Smooth muscle cell (in vitro differentiated cells): Measurements from ENCODE around the gene PITPNB. TPM values are rescaled to one million over a fixed set of nuclear protein-coding genes. Genes with fewer than 3 reads are reported as not detected.

Source experiments
- DNase-seq: peaks from one replicate; lab custom pipeline; 2025; ENCODE audit not compliant: unreplicated experiment; lab: John Stamatoyannopoulos, UW
- H2AFZ ChIP-seq: fragments of 200-600 bp; sonication (generic); 2 replicates; pipeline ENCODE4 v1.6.0; 2016; ENCODE audit warnings: antibody characterized with exemption, low read depth, mild to moderate bottlenecking
- H3F3A ChIP-seq: fragments of 200-600 bp; sonication (generic); 2 replicates; pipeline ENCODE4 v1.6.0; 2017; ENCODE audit warnings: antibody characterized with exemption, low read depth
- H3K27ac ChIP-seq: fragments of 200-600 bp; sonication (generic); 2 replicates; pipeline ENCODE4 v1.5.1; 2016; ENCODE audit warnings: low read depth, mild to moderate bottlenecking
- H3K27me3 ChIP-seq: fragments of 200-600 bp; sonication (generic); 2 replicates; pipeline ENCODE4 v1.6.1; 2016; ENCODE audit warnings: low read depth, mild to moderate bottlenecking
- H3K36me3 ChIP-seq: fragments of 200-600 bp; sonication (generic); 2 replicates; pipeline ENCODE4 v1.5.1; 2016; ENCODE audit warnings: low read depth
- H3K4me1 ChIP-seq: fragments of 200-600 bp; sonication (generic); 2 replicates; pipeline ENCODE4 v1.5.1; 2016; ENCODE audit warnings: low read depth
- H3K4me2 ChIP-seq: fragments of 200-600 bp; sonication (generic); 2 replicates; pipeline ENCODE4 v1.6.0; 2016; ENCODE audit warnings: mild to moderate bottlenecking
- H3K4me3 ChIP-seq: fragments of 200-600 bp; sonication (generic); 2 replicates; pipeline ENCODE4 v1.5.1; 2016; ENCODE audit warnings: mild to moderate bottlenecking
- H3K79me2 ChIP-seq: fragments of 200-600 bp; sonication (generic); 2 replicates; pipeline ENCODE4 v1.6.0; 2016; ENCODE audit warnings: low read depth, mild to moderate bottlenecking
- H3K9ac ChIP-seq: fragments of 200-600 bp; sonication (generic); 2 replicates; pipeline ENCODE4 v1.6.0; 2016; ENCODE audit warnings: low read depth
- H3K9me3 ChIP-seq: fragments of 200-600 bp; sonication (generic); replicated peaks from 2 replicates; pipeline ENCODE4 v1.5.1; 2016; ENCODE audit warnings: low read depth
- H4K20me1 ChIP-seq: fragments of 200-600 bp; sonication (generic); 2 replicates; pipeline ENCODE4 v1.6.0; 2016; ENCODE audit warnings: low read depth
- CTCF ChIP-seq: fragments of 200-600 bp; sonication (generic); IDR thresholded peaks from 2 replicates; pipeline ENCODE4 v1.5.1; 2017; ENCODE audit warnings: borderline replicate concordance, mild to moderate bottlenecking, antibody characterized with exemption; ENCODE audit not compliant: insufficient read depth, poor library complexity, severe bottlenecking
- whole genome bisulfite sequencing: methylation state at CpG from one replicate; pipeline ENCODE4 v1.1.7; 2016; ENCODE audit warnings: low lambda C conversion rate; 5-methylcytosine and 5-hydroxymethylcytosine counted together
- polyA plus RNA-seq: library from polyadenylated mRNA; unstranded; fragments of >200 nt; fragmentation: Nextera tagmentation; extraction: Ambion mirVana; gene quantifications from 2 replicates; pipeline ENCODE4 v1.2.1, GENCODE V29; 2016
- total RNA-seq: library from RNA; depleted of rRNA; stranded (reverse); fragments of >200 nt; gene quantifications from 2 replicates; pipeline ENCODE4 v1.2.3, GENCODE V29; 2014

Gene PITPNB
- total and polyA plus RNA-seq, 2 experiments from 2014 or later, result 37.8 to 47.0 TPM

- Histone ChIP-seq H3K4me2 (no peak overlapping the region), H2AFZ (no peak overlapping the region), H3K27ac (no peak overlapping the region), H3K27me3 (no peaks in the 10 kb centered on the region), H3K9ac (no peak overlapping the region), H3K36me3 (peaks cover 9% of the 10 kb centered on the region), H4K20me1 (peaks cover 88% of the 10 kb centered on the region), H3K4me1 (no peaks in the 10 kb centered on the region), H3K79me2 (peaks cover 98% of the 10 kb centered on the region), H3K9me3 (no peaks in the 10 kb centered on the region), H3F3A (peaks cover 7% of the 10 kb centered on the region), H3K4me3 (no peak overlapping the region)
- no peak for TF ChIP-seq CTCF
- no peak for DNase-seq
- WGBS, result 80% methylated on average over 3 of the region's 3 CpGs
Observed at GRCh38 chr22:27903805-27904473, 15.1 kb downstream of the PITPNB start.

- 100% methylated on average over 1 of the region's 1 CpG for WGBS
- Histone ChIP-seq H3K27me3 (no peaks in the 10 kb centered on the region), H3K36me3 (peaks cover 20% of the 10 kb centered on the region)
Observed at GRCh38 chr22:27900153-27900552, 18.9 kb downstream of the PITPNB start.

GRCh38 chr22:27896245-27896644 is 22.8 kb downstream of the PITPNB start:
- Histone ChIP-seq H3K79me2 (peaks cover 69% of the 10 kb centered on the region), H3K4me3 (no peak overlapping the region), H3K27me3 (no peaks in the 10 kb centered on the region), H3F3A (no peaks in the 10 kb centered on the region), H3K36me3 (peaks cover 26% of the 10 kb centered on the region), H3K9ac (no peak overlapping the region), H4K20me1 (peaks cover 56% of the 10 kb centered on the region), H3K4me1 (no peaks in the 10 kb centered on the region), H3K4me2 (no peak overlapping the region), H2AFZ (no peak overlapping the region), H3K27ac (no peak overlapping the region), H3K9me3 (no peaks in the 10 kb centered on the region)
- TF ChIP-seq CTCF, result no peak
- no peak for DNase-seq
- 98% methylated on average over 6 of the region's 6 CpGs for WGBS

More at GRCh38 chr22:27900153-27900552, 18.9 kb downstream of the PITPNB start:
- Histone ChIP-seq H3K27ac (no peak overlapping the region), H3K4me1 (no peaks in the 10 kb centered on the region), H3K79me2 (peaks cover 92% of the 10 kb centered on the region), H3F3A (peaks cover 5% of the 10 kb centered on the region), H3K4me2 (no peak overlapping the region), H3K9ac (no peak overlapping the region), H3K9me3 (no peaks in the 10 kb centered on the region), H4K20me1 (peaks cover 78% of the 10 kb centered on the region), H2AFZ (no peak overlapping the region), H3K4me3 (no peak overlapping the region)
- no peak for TF ChIP-seq CTCF
- no peak for DNase-seq

- no peaks in the 10 kb centered on the region for H3K9me3 ChIP-seq
- 81% methylated on average over 4 of the region's 4 CpGs for WGBS
- no peaks in the 10 kb centered on the region for H3K4me1 ChIP-seq
- H3K27me3 ChIP-seq, result no peaks in the 10 kb centered on the region
- no peaks in the 10 kb centered on the region for H3F3A ChIP-seq
- H2AFZ ChIP-seq, result no peak overlapping the region
- TF ChIP-seq CTCF, result no peak
- H3K9ac ChIP-seq, result no peak overlapping the region
- no peak overlapping the region for H3K4me2 ChIP-seq
- H3K27ac ChIP-seq, result no peak overlapping the region
- H4K20me1 ChIP-seq, result peaks cover 56% of the 10 kb centered on the region
- no peak for DNase-seq
- no peak overlapping the region for H3K4me3 ChIP-seq
- peaks cover 69% of the 10 kb centered on the region for H3K79me2 ChIP-seq
- H3K36me3 ChIP-seq, result peaks cover 26% of the 10 kb centered on the region
Observed at GRCh38 chr22:27895600-27895999, 23.5 kb downstream of the PITPNB start.
